HG02970 (cell line): ENCODE measurements around the gene SRPRB.
A peak's percentile ranks its signal among the peaks of the same experiment; 100 is the strongest.

Source experiments
- ATAC-seq: cut with Tn5 transposase; IDR thresholded peaks from one replicate; pipeline ENCODE4 v1.9.1; 2021; ENCODE audit warnings: mild to moderate bottlenecking, moderate library complexity, moderate number of reproducible peaks; ENCODE audit not compliant: unreplicated experiment, low FRiP score

The SRPRB gene

DNA sequence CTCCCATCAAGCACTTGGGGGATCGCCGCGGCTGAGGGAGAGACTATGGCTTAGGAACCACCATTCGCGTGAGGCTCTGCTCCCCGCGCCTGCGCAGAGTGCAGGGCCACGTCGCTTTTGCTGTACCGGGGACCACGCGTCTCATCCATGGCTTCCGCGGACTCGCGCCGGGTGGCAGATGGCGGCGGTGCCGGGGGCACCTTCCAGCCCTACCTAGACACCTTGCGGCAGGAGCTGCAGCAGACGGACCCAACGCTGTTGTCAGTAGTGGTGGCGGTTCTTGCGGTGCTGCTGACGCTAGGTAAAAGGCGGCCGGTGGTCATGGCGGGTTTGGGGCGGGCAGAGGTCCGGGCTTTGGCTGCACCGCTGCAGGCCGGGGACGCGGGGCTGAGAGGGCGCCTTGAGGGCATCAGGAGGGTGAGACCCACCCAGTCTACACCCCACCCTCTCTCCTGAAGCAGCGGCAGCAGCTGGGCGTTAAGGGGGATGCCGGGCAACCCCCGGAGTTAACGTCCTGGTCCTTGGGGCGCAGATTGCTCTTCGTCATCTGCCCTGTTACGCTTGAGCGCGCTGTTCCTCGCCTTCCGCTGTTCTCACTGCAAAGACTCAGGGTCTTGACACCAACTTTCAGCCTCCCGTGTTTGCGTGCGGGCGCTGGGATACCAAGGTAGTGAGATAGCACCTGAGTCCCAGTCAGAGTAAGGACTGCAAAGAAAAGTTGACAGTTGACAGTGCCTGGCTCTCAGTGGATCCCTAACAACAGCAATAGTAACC, at the start of gene SRPRB:
SRPRB (plus strand) TSS at position 114 of the 774 bp plus-strand sequence; CDS start at position 148, 34 bp downstream.
- ATAC-seq: peak; percentile 97

- ATAC-seq: no peak
These were observed 48.6 kb upstream of the SRPRB start for GRCh38 chr3:133756716-133757694.

DNA sequence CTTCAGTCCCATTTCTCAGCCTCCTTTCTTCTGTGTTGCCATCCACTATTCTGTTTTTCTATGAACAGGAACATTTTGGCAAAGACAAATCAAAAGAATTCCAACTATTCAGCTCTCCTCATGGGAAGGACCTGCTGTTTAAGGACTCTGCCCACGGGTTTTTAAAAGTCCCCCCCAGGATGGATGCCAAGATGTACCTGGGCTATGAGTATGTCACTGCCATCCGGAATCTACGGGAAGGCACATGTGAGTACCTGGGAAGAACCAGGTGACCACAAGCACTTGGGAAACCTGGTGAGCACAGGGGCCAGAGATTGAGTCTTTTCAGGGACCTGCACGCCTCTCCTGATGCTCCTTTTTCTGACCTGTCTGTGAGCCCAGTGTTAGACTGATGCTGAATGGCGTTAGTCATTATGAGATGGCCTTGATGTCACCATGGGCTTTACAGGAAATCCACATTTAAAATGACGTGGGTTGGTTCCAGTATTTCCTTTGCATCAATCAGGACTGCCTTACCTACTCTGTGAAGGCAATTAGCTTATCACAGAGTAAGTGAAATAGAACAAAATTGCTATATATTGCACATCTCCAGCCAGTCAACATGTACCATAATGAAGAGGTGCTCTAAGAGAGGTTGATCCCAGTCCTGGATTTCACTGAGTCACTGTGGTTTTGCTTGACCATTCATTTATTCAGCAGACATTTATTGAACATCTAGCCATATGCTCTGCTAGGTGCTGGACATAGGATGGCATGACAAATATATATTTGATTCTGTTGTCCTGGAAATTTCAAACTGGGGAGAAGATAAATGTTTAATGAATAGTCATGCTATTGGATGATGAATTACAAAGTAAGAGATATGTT, 47.7 kb upstream of the SRPRB start:
- no peak for ATAC-seq

- ATAC-seq: no peak
These were observed 47.1 kb upstream of the SRPRB start for GRCh38 chr3:133758568-133758928.

GRCh38 chr3:133758964-133759739, 46.5 kb upstream of the SRPRB start:
- ATAC-seq: no peak

DNA sequence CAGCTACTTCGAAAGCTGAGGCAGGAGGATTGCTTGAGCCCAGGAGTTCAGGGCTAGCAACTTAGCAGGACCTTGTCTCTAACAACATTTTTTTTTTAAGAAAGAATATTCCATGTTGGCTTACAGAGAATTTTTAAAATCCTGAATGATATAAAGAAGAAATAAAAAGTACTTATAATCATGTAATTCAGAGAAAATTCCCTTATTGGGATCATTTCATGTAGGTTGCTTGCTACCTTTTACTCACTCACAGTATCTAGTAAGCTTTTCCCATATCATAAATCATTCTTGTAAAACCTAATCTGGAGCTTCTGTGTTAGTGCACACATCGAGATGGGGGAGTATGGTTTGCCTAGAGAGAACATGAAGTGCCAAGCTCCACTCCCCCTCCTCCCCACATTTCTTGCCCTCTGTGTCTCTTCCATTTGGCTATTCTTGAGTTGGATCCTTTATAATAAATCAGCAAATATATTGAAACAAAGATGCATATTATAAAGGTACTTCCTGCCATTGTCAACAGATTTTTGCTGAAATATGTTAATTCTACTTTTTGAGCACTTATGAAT, 45.8 kb upstream of the SRPRB start:
- ATAC-seq: no peak

DNA sequence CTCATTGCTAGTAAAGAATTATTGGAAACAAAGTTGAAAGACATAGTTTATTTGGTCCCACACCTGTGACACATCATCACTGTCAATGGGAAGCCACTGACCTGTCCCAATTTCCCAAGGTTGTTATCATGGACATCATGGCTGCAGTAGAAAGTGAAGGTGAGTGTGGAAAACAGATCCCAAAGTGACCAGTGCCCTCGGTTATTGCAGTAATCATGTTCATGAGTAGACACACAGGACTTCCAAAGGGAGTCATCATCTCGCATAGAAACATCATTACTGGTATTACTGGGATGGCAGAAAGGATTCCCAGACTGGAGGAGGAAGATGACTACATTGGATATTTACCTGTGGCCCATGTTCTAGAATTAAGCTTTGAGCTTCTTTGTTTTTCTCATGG, 44.7 kb upstream of the SRPRB start:
- ATAC-seq: no peak

- ATAC-seq: no peak
These were observed 43.8 kb upstream of the SRPRB start for GRCh38 chr3:133761605-133762484.

GRCh38 chr3:133762539-133762938, 43.1 kb upstream of the SRPRB start:
- no peak for ATAC-seq

DNA sequence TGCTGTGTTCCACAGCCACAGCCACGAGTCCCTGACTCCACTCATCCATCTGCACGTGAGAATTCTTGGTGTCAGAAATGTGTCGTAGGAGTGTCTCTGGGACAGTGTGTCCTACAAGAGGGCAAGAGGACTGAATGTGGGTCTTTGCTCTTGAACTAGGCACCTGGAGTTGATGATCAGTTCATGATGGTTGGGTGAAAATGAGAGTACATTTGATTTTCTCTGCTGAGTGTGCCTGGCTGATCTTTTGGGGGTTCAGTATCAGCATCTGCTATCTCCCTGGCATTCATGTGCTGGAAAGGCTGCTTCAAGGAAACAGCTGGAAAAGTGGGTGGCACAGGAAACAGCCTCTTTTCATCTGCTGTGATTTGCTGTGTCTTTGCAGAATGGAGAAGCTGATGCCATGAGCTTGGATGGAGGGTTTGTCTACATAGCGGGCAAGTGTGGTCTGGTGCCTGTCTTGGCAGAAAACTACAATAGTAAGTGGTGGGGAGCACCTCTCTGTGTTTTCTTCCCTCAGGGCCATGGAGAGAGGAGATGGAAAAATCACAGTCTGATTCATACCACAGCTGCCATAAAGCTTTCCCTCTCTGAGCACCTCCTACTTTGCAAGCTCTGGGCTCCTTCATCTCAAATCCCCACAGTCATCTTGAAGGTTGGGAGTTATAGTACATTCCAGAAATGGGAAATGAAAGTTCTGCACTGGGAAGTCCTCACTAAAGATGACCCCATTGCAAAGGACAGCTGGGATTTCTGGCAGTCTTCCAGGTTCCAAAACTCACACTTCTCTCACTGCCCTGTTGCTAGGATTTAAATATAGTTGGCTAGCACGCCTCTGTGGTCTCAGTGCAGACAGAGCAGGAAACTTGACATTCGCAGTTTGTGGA, 41.6 kb upstream of the SRPRB start:
- no peak for ATAC-seq

- no peak for ATAC-seq
These were observed 40.4 kb upstream of the SRPRB start for GRCh38 chr3:133765256-133765655.

DNA sequence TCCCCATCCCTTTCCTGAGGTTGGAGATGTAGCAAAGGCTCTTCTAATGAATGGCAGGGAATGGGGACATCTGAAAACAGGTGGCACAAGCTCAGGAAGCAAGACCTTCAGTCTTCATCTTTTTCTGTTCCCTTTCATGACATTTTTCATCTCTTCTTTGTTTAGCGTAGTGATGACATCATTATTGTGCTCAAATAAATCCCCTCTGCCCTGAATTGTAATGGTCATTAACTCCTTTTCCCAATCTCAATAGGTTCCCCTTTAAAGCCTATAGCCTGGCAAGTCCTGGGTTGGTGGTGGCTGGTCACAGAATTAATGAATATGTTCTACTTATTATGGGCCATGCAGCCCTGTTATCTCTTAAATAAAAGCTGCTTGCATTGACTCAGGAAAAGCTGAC, 38.0 kb upstream of the SRPRB start:
- no peak for ATAC-seq

GRCh38 chr3:133769536-133769935, 36.1 kb upstream of the SRPRB start:
- no peak for ATAC-seq

- no peak for ATAC-seq
These were observed 31.9 kb upstream of the SRPRB start for GRCh38 chr3:133773732-133774131.

DNA sequence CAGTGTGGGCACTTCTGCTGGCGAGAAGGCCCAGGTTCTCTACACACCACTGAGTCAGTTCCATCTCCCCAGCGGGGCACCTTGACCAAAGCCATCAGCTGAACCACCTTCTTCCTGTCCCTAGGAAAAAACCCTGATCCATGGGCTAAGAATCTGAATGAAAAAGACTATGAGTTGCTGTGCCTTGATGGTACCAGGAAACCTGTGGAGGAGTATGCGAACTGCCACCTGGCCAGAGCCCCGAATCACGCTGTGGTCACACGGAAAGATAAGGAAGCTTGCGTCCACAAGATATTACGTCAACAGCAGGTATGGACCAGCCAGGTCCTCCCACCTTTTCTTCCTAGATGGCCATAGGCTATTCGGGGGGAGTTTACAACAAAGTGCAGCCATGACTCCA, 30.3 kb upstream of the SRPRB start:
- ATAC-seq: no peak

DNA sequence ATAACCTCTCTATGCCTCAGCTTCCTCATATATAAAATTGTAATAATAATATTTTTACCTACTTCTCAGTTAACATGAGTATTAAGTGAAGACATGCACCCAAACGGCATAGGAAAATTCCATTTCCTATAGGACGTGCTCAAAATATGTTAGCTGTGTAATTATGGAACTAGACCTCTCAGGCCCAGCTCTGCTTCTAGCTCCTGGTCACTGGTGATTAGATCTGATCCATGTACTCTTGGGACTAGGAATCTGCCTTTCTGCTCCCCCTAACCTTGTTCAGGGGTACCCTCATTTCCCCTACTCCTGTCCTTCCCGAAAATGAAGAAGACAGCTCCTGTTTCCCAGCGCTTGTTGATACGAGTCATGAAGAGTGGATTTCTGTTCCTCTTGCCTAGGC, 29.8 kb upstream of the SRPRB start:
- ATAC-seq: no peak

DNA sequence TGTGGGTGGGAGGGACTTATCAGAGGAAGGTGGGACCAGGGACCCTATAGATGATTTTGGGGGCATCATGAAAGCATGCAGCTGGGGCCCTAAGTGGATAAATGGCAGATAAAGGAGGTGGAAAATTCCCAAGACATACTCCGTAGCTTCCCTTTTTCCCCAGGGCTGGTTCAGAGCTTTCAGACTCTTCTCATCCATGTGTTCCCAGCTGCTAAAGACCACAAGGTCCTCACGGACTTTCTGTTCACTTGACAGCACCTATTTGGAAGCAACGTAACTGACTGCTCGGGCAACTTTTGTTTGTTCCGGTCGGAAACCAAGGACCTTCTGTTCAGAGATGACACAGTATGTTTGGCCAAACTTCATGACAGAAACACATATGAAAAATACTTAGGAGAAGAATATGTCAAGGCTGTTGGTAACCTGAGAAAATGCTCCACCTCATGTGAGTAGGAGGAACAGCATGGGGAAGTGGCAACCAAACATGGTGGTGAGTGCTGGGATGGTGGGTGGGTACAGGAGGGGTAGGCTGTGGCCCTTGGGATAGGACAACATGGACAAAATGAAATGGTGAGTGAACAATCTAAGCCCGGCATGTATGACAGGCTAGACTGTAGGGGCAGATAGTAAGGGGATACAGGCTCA, 28.7 kb upstream of the SRPRB start:
- no peak for ATAC-seq
